OCI-LY7 (cell line): Measurements from ENCODE around the gene MYL6.

Experiments used
- CTCF ChIP-seq: fragments of 200-600 bp; sonication (generic); conservative IDR thresholded peaks from 2 replicates; pipeline ENCODE4 v1.5.1; 2014; ENCODE audit warnings: mild to moderate bottlenecking, antibody characterized with exemption, low read length, moderate library complexity, mixed read lengths
- EZH2phosphoT487 ChIP-seq: fragments of 200-600 bp; sonication (generic); IDR thresholded peaks from 2 replicates; pipeline ENCODE4 v1.6.1; 2018; ENCODE audit warnings: low read depth, borderline replicate concordance, mild to moderate bottlenecking, mixed run types, antibody characterized with exemption, low read length, moderate library complexity, mixed read lengths

DNA sequence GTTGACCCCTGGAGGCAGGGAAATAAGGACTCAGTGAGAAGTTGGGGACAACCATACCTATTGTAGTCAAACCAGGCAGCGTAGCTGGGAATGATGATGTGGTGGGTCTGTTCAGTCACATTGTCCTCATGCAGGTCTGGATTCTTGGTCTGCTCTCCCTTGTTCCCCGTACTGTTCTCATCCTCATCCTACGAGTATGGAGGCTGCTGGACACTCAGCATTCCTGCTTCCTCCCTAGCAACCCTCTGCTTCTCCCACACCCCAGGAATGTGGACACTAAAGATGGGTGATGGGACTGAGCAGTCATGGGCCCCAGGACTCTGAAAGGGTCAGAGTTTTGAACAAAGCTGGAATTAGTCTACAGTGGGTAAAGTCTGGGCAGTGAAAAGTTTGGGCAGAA, 20.2 kb downstream of the MYL6 start:
- no peak for TF ChIP-seq EZH2phosphoT487
- no peak for TF ChIP-seq CTCF
